Measurements from ENCODE around the gene WDR70. TPM values are rescaled to one million over a fixed set of nuclear protein-coding genes. Genes with fewer than 3 reads are reported as not detected.

Gene WDR70
- total RNA-seq, 1 experiment from 2014 or later = 40.2 TPM

- no peak overlapping the region for H3K4me3 ChIP-seq (ENCODE audit: low read depth, low read length)
- no peak overlapping the region for H3K27ac Mint-ChIP-seq (ENCODE audit: unreplicated experiment)
- ChIA-PET CTCF (no interaction called here), POLR2A (no interaction called here)
- no peaks in the 10 kb centered on the region for H3K36me3 ChIP-seq (ENCODE audit: control insufficient read depth, insufficient read depth, low read length)
- peaks cover 37% of the 10 kb centered on the region for H3K4me1 ChIP-seq
- H3K36me3 Mint-ChIP-seq (ENCODE audit: insufficient read depth, unreplicated experiment) = no peaks in the 10 kb centered on the region
- intact Hi-C loops (cut with micrococcal nuclease; ENCODE audit: unreplicated experiment) = no loop called here
- no peak overlapping the region for H3K4me3 Mint-ChIP-seq (ENCODE audit: unreplicated experiment)
- BruUV-seq (replicated peaks) = no TSS peak
- DNase-seq = no peak
- no peaks in the 10 kb centered on the region for H3K27me3 Mint-ChIP-seq (ENCODE audit: insufficient read depth, unreplicated experiment)
- no peaks in the 10 kb centered on the region for H3K27me3 ChIP-seq (replicated peaks; ENCODE audit: control insufficient read depth, insufficient read depth, low read length)
- H3K9me3 ChIP-seq = no peaks in the 10 kb centered on the region
- no peak for TF ChIP-seq CTCF (IDR thresholded peaks at IDR 0.05; ENCODE audit: insufficient read depth in 1 of 2, low read depth in 1 of 2, low read length in 1 of 2, severe bottlenecking in 1 of 2, unreplicated experiment in 1 of 2)
- H3K4me1 Mint-ChIP-seq (ENCODE audit: low read depth, unreplicated experiment) = peaks cover 36% of the 10 kb centered on the region
- peaks cover 9% of the 10 kb centered on the region for H3K9me3 Mint-ChIP-seq (ENCODE audit: unreplicated experiment)
Measured at GRCh38 chr5:37661951-37662350, 282.8 kb downstream of the WDR70 start.

- peaks cover 37% of the 10 kb centered on the region for H3K4me1 ChIP-seq
- no peak for TF ChIP-seq CTCF (IDR thresholded peaks at IDR 0.05; ENCODE audit: insufficient read depth in 1 of 2, low read depth in 1 of 2, low read length in 1 of 2, severe bottlenecking in 1 of 2, unreplicated experiment in 1 of 2)
- Mint-ChIP-seq H3K27ac (ENCODE audit: unreplicated experiment) (no peak overlapping the region), H3K27me3 (ENCODE audit: insufficient read depth, unreplicated experiment) (no peaks in the 10 kb centered on the region), H3K4me1 (ENCODE audit: low read depth, unreplicated experiment) (peaks cover 36% of the 10 kb centered on the region), H3K9me3 (ENCODE audit: unreplicated experiment) (peaks cover 9% of the 10 kb centered on the region), H3K4me3 (ENCODE audit: unreplicated experiment) (no peak overlapping the region), H3K36me3 (ENCODE audit: insufficient read depth, unreplicated experiment) (no peaks in the 10 kb centered on the region)
- H3K4me3 ChIP-seq (ENCODE audit: low read depth, low read length) = no peak overlapping the region
- POLR2A ChIA-PET = no interaction called here
- H3K9me3 ChIP-seq = no peaks in the 10 kb centered on the region
- H3K27me3 ChIP-seq (replicated peaks; ENCODE audit: control insufficient read depth, insufficient read depth, low read length) = no peaks in the 10 kb centered on the region
- no peaks in the 10 kb centered on the region for H3K36me3 ChIP-seq (ENCODE audit: control insufficient read depth, insufficient read depth, low read length)
- DNase-seq = no peak
- intact Hi-C loops (cut with micrococcal nuclease; ENCODE audit: unreplicated experiment) = no loop called here
- no TSS peak for BruUV-seq (replicated peaks)
- CTCF ChIA-PET = no interaction called here
Measured at GRCh38 chr5:37662362-37662761, 283.2 kb downstream of the WDR70 start.

GRCh38 chr5:37662789-37663485 is 283.8 kb downstream of the WDR70 start:
- H3K36me3 ChIP-seq (ENCODE audit: control insufficient read depth, insufficient read depth, low read length) = no peaks in the 10 kb centered on the region
- no peak overlapping the region for H3K4me3 Mint-ChIP-seq (ENCODE audit: unreplicated experiment)
- H3K4me3 ChIP-seq (ENCODE audit: low read depth, low read length) = no peak overlapping the region
- ChIA-PET POLR2A (no interaction called here), CTCF (no interaction called here)
- H3K27me3 ChIP-seq (replicated peaks; ENCODE audit: control insufficient read depth, insufficient read depth, low read length) = no peaks in the 10 kb centered on the region
- peaks cover 31% of the 10 kb centered on the region for H3K4me1 Mint-ChIP-seq (ENCODE audit: low read depth, unreplicated experiment)
- no TSS peak for BruUV-seq (replicated peaks)
- no peaks in the 10 kb centered on the region for H3K36me3 Mint-ChIP-seq (ENCODE audit: insufficient read depth, unreplicated experiment)
- peaks cover 35% of the 10 kb centered on the region for H3K4me1 ChIP-seq
- no peak for TF ChIP-seq CTCF (IDR thresholded peaks at IDR 0.05; ENCODE audit: insufficient read depth in 1 of 2, low read depth in 1 of 2, low read length in 1 of 2, severe bottlenecking in 1 of 2, unreplicated experiment in 1 of 2)
- H3K9me3 Mint-ChIP-seq (ENCODE audit: unreplicated experiment) = peaks cover 9% of the 10 kb centered on the region
- H3K27me3 Mint-ChIP-seq (ENCODE audit: insufficient read depth, unreplicated experiment) = no peaks in the 10 kb centered on the region
- no peak overlapping the region for H3K27ac Mint-ChIP-seq (ENCODE audit: unreplicated experiment)
- intact Hi-C loops (cut with micrococcal nuclease; ENCODE audit: unreplicated experiment) = no loop called here
- no peak for DNase-seq
- H3K9me3 ChIP-seq = no peaks in the 10 kb centered on the region
